HFFc6 (cell line): ENCODE results near the gene SSUH2. TPM values are rescaled to one million over a fixed set of nuclear protein-coding genes. Genes with fewer than 3 reads are reported as not detected.

Source experiments
- DNase-seq: peaks from one replicate; pipeline ENCODE4 v3.0.0-alpha.2; 2018
- H3K27ac Mint-ChIP-seq: 2 replicates; pipeline ENCODE4 v1.8.0; 2020; ENCODE audit warnings: mild to moderate bottlenecking, mixed read lengths
- H3K27me3 Mint-ChIP-seq: 2 replicates; pipeline ENCODE4 v1.8.0; 2021; ENCODE audit warnings: mild to moderate bottlenecking, moderate library complexity, mixed read lengths; ENCODE audit not compliant: insufficient read depth
- H3K36me3 Mint-ChIP-seq: 2 replicates; pipeline ENCODE4 v1.8.0; 2021; ENCODE audit warnings: low read depth, mixed read lengths
- H3K4me1 Mint-ChIP-seq: 2 replicates; pipeline ENCODE4 v1.8.0; 2020; ENCODE audit warnings: low read depth, mixed read lengths
- H3K4me3 Mint-ChIP-seq: 2 replicates; pipeline ENCODE4 v1.8.0; 2020; ENCODE audit warnings: mild to moderate bottlenecking, moderate library complexity, mixed read lengths
- H3K9me3 Mint-ChIP-seq: 2 replicates; pipeline ENCODE4 v1.8.0; 2020; ENCODE audit warnings: mild to moderate bottlenecking, mixed read lengths
- total RNA-seq, 6 experiments: library from RNA; stranded (reverse); fragmentation: NEBNext Ultra II Directional; extraction: Animal tissue kit (Norgen Biotek cat#: 25700); gene quantifications; 2 replicates in 1 of 6; 3 replicates in 5 of 6; pipeline ENCODE4 v1.2.3, GENCODE V29; 2021
- TF ChIP-seq, protein P1 (sequence below): fragments of 200-600 bp; sonication (generic); IDR thresholded peaks from 2 replicates; pipeline ENCODE4 v1.5.0; 2021; ENCODE audit warnings: antibody characterized with exemption, mild to moderate bottlenecking

Gene SSUH2
- total RNA-seq, 6 experiments from 2014 or later, result 0.28 to 0.51 (median 0.37) TPM; not detected in 2

DNA sequence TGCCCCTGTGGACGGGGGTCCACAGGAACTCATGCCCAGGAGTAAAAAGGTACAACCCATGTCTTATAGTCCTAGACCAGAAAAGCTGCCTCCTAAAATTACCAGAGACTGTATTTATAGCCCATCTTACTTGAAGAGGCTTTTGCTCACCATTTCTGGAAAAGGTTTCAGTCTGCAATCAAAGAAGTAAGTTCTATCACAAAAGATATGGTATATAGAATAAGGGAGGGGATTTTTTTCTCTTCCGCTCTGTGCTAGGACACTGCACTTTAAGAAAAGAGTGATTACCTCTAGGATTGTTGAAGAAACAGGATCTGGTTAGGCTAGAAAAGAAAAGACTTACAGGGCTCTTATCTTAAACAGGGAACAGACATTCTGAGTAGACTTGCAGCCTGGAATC is 2.6 kb downstream of the SSUH2 start:
- H3K9me3 Mint-ChIP-seq, result peaks cover 3% of the 10 kb centered on the region; the same call in 1 of the 2 replicates
- peaks cover 27% of the 10 kb centered on the region for H3K27me3 Mint-ChIP-seq
- no peaks in the 10 kb centered on the region for H3K36me3 Mint-ChIP-seq
- TF ChIP-seq, protein P1, sequence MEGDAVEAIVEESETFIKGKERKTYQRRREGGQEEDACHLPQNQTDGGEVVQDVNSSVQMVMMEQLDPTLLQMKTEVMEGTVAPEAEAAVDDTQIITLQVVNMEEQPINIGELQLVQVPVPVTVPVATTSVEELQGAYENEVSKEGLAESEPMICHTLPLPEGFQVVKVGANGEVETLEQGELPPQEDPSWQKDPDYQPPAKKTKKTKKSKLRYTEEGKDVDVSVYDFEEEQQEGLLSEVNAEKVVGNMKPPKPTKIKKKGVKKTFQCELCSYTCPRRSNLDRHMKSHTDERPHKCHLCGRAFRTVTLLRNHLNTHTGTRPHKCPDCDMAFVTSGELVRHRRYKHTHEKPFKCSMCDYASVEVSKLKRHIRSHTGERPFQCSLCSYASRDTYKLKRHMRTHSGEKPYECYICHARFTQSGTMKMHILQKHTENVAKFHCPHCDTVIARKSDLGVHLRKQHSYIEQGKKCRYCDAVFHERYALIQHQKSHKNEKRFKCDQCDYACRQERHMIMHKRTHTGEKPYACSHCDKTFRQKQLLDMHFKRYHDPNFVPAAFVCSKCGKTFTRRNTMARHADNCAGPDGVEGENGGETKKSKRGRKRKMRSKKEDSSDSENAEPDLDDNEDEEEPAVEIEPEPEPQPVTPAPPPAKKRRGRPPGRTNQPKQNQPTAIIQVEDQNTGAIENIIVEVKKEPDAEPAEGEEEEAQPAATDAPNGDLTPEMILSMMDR, result no peak
- no peak for DNase-seq
- no peak overlapping the region for H3K27ac Mint-ChIP-seq
- H3K4me1 Mint-ChIP-seq, result no peaks in the 10 kb centered on the region
- no peak overlapping the region for H3K4me3 Mint-ChIP-seq

- Mint-ChIP-seq H3K27me3 (peaks cover 27% of the 10 kb centered on the region), H3K27ac (no peak overlapping the region), H3K36me3 (peaks cover 3% of the 10 kb centered on the region; the same call in 1 of the 2 replicates), H3K4me1 (no peaks in the 10 kb centered on the region), H3K4me3 (no peak overlapping the region), H3K9me3 (peaks cover 8% of the 10 kb centered on the region)
- TF ChIP-seq, protein P1, result no peak
- no peak for DNase-seq
Observed at GRCh38 chr3:8641472-8641871, 3.1 kb downstream of the SSUH2 start.

DNA sequence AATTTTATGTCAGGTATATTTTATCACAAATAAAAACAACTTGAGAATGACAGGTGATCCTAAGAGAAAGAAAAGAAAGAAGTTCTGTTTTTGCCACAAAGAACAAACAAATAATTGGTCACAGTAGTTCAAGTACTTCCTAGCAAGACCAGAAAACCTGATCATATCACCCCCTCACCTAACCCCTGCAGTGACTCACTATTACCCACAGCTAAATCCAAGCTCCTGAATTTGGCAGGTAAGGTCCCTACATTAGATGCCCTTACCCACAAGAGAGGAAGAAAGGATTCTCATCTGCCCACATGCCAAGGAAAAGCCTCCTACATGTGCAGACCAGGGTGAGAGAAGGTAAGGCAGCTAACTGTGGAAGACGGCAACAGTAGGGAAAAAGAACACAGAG is 4.4 kb downstream of the SSUH2 start:
- Mint-ChIP-seq H3K36me3 (peaks cover 6% of the 10 kb centered on the region; the same call in 1 of the 2 replicates), H3K4me3 (no peak overlapping the region), H3K27ac (no peak overlapping the region), H3K9me3 (peaks cover 13% of the 10 kb centered on the region), H3K27me3 (peaks cover 28% of the 10 kb centered on the region), H3K4me1 (no peaks in the 10 kb centered on the region)
- TF ChIP-seq, protein P1, result no peak
- DNase-seq, result no peak

DNA sequence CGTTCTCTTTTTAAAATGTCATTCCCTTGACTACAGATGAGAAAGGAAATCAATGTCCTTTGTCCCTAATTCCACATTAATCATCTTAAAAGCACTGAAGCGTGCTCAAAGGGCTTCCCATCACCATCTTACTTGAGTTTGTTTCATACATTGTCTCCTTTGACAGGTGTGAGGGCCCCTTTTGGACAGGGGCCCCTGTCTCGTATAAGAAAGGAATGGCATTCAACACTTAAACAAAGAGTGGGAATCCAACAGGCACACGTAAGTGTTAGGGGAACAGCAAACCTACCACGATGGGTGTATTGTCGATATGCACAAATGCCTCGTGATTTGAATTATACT is 5.0 kb downstream of the SSUH2 start:
- Mint-ChIP-seq H3K27me3 (peaks cover 27% of the 10 kb centered on the region), H3K4me3 (no peak overlapping the region), H3K27ac (no peak overlapping the region), H3K9me3 (peaks cover 13% of the 10 kb centered on the region), H3K36me3 (peaks cover 6% of the 10 kb centered on the region; the same call in 1 of the 2 replicates), H3K4me1 (no peaks in the 10 kb centered on the region)
- DNase-seq, result no peak
- TF ChIP-seq, protein P1, result no peak

- Mint-ChIP-seq H3K4me3 (no peak overlapping the region), H3K4me1 (no peaks in the 10 kb centered on the region), H3K27me3 (peaks cover 26% of the 10 kb centered on the region), H3K36me3 (peaks cover 6% of the 10 kb centered on the region; the same call in 1 of the 2 replicates), H3K9me3 (peaks cover 13% of the 10 kb centered on the region), H3K27ac (no peak overlapping the region)
- DNase-seq, result no peak
- TF ChIP-seq, protein P1, result no peak
Observed at GRCh38 chr3:8638994-8639658, 5.5 kb downstream of the SSUH2 start.
